KMS-11 (cell line): Measurements from ENCODE around the gene SMARCC2.

Experiments used
- H2AFZ ChIP-seq: fragments of 200-600 bp; sonication (generic); 2 replicates; pipeline ENCODE4 v1.6.1; 2016; ENCODE audit warnings: antibody characterized with exemption, mixed run types, low read depth
- H3K27ac ChIP-seq: fragments of 200-600 bp; sonication (generic); 2 replicates; pipeline ENCODE4 v1.6.1; 2016; ENCODE audit warnings: mild to moderate bottlenecking, mixed run types
- H3K27me3 ChIP-seq: fragments of 200-600 bp; sonication (generic); 2 replicates; pipeline ENCODE4 v1.6.1; 2017; ENCODE audit warnings: mild to moderate bottlenecking, low read depth, mixed run types, moderate library complexity; ENCODE audit not compliant: insufficient read depth
- H3K36me3 ChIP-seq: fragments of 200-600 bp; sonication (generic); 2 replicates; pipeline ENCODE4 v1.6.1; 2017; ENCODE audit warnings: mild to moderate bottlenecking, mixed run types; ENCODE audit not compliant: insufficient read depth
- H3K4me1 ChIP-seq: fragments of 200-600 bp; sonication (generic); 2 replicates; pipeline ENCODE4 v1.6.1; 2016; ENCODE audit warnings: mild to moderate bottlenecking, low read depth, mixed run types; ENCODE audit not compliant: poor library complexity, severe bottlenecking
- H3K4me2 ChIP-seq: fragments of 200-600 bp; sonication (generic); 2 replicates; pipeline ENCODE4 v1.7.0; 2016; ENCODE audit warnings: mild to moderate bottlenecking, mixed run types
- H3K4me3 ChIP-seq: fragments of 200-600 bp; sonication (generic); IDR thresholded peaks from 2 replicates; pipeline ENCODE4 v1.6.1; 2017; ENCODE audit warnings: low read depth, low read length, mixed read lengths; ENCODE audit not compliant: insufficient read depth
- H3K79me2 ChIP-seq: fragments of 200-600 bp; sonication (generic); 2 replicates; pipeline ENCODE4 v1.6.1; 2016; ENCODE audit warnings: low read depth, mixed run types; ENCODE audit not compliant: insufficient read depth
- H3K9ac ChIP-seq: fragments of 200-600 bp; sonication (generic); 2 replicates; pipeline ENCODE4 v1.6.1; 2016; ENCODE audit warnings: mild to moderate bottlenecking, mixed run types
- H4K20me1 ChIP-seq: fragments of 200-600 bp; sonication (generic); 2 replicates; pipeline ENCODE4 v1.6.1; 2016; ENCODE audit warnings: mild to moderate bottlenecking, mixed run types; ENCODE audit not compliant: insufficient read depth
- CTCF ChIP-seq: fragments of 200-600 bp; sonication (generic); conservative IDR thresholded peaks from 2 replicates; pipeline ENCODE4 v1.6.1; 2017; ENCODE audit warnings: low read depth, mild to moderate bottlenecking, antibody characterized with exemption, low read length, moderate library complexity, mixed read lengths

The SMARCC2 gene

DNA sequence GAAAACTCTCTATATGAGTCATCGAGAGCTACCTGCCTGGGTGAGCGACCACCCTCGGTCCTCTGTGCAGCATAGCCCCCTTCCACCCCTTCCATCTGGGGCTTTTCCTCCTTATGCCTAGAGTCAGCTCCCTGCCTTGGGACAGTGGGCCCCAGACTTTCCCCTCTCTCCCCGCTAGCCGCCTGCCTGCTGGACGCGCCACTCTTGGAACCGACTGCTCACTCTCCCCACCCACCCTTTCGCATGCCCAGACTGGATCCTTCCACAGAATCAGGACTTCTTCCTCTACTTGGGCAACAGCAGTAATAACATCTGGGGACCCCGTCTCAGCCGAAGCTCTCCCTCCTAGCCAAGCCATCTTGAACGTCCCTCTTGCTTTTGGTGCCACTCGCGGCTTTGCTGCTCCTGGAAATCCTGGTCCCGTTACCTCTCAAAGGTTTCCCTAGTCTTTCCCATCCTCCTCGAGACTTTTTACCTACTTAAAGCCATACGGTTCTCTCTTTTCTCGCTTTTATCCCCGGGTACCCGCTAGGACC, 60.5 kb downstream of the SMARCC2 start:
- Histone ChIP-seq H3K4me1 (peaks cover 39% of the 10 kb centered on the region), H3K79me2 (peaks cover 26% of the 10 kb centered on the region; the same call in 1 of the 2 replicates), H3K36me3 (peaks cover 4% of the 10 kb centered on the region; the same call in 1 of the 2 replicates), H2AFZ (peak overlapping the region; percentile 80; the same call in 1 of the 2 replicates), H4K20me1 (no peaks in the 10 kb centered on the region), H3K27ac (peak overlapping the region; percentile 35), H3K27me3 (no peaks in the 10 kb centered on the region), H3K4me2 (peak overlapping the region; percentile 86), H3K9ac (peak overlapping the region; percentile 63), H3K4me3 (peak overlapping the region; percentile 44)
- TF ChIP-seq CTCF = no peak

DNA sequence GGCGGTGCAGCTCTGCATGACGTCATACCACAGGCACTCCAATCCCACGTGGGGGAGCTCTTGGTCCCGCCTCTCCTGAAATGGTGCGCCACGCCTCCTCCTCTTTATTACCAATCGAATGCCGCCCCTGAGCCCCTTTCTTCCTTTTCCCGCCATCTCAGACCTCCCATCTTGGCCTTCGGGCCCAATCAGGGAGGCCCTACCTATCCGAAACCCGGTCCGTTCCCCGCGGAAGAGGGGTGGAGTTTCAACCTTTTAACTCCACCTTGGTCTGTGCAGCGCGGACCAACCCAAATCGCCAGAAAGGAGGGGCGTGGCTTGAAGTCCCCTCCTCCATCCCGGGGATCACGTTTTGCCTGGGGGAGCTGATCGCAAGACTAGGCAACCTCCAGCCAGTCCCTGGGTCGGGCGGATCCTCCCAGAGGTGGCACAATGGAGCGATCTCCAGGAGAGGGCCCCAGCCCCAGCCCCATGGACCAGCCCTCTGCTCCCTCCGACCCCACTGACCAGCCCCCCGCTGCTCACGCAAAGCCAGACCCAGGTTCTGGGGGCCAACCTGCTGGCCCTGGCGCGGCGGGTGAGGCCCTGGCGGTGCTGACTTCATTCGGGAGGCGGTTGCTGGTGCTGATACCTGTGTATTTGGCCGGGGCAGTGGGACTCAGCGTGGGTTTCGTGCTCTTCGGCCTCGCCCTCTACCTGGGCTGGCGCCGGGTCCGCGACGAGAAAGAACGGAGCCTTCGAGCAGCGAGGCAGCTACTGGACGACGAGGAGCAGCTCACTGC, 61.2 kb downstream of the SMARCC2 start, which contains the start of gene ESYT1:
Gene ESYT1, plus strand, starts transcription at position 380 of the 782 bp plus-strand sequence. Its CDS starts 53 bp downstream, at position 433.
- Histone ChIP-seq H3K4me1 (peaks cover 34% of the 10 kb centered on the region), H3K79me2 (peaks cover 26% of the 10 kb centered on the region; the same call in 1 of the 2 replicates), H3K9ac (peak within 1 kb of the TSS; percentile 63), H3K27ac (peak within 1 kb of the TSS; percentile 58), H3K36me3 (peaks cover 4% of the 10 kb centered on the region; the same call in 1 of the 2 replicates), H2AFZ (peak within 1 kb of the TSS; percentile 80), H3K27me3 (no peaks in the 10 kb centered on the region), H3K4me3 (peak within 1 kb of the TSS; percentile 44), H4K20me1 (no peaks in the 10 kb centered on the region), H3K4me2 (peak within 1 kb of the TSS; percentile 89)
- no peak for TF ChIP-seq CTCF

- peaks cover 34% of the 10 kb centered on the region for H3K4me1 ChIP-seq
Measured at GRCh38 chr12:56127485-56127887, 61.8 kb downstream of the SMARCC2 start.

More at GRCh38 chr12:56127485-56127887, 61.8 kb downstream of the SMARCC2 start:
- Histone ChIP-seq H3K9ac (peak overlapping the region; percentile 37), H4K20me1 (no peaks in the 10 kb centered on the region), H3K79me2 (peaks cover 26% of the 10 kb centered on the region; the same call in 1 of the 2 replicates), H2AFZ (peak overlapping the region; percentile 28), H3K4me2 (peak overlapping the region; percentile 89), H3K4me3 (no peak overlapping the region), H3K36me3 (peaks cover 4% of the 10 kb centered on the region; the same call in 1 of the 2 replicates), H3K27ac (peak overlapping the region; percentile 58), H3K27me3 (no peaks in the 10 kb centered on the region)
- no peak; the same call in 1 of the 2 replicates for TF ChIP-seq CTCF
